HCT116 (cell line): Measurements from ENCODE around the gene ZFX.

Experiments used
- ATF3 ChIP-seq: IDR thresholded peaks from 2 replicates; pipeline ENCODE4 v1.6.1; 2012
- CEBPB ChIP-seq: IDR thresholded peaks from 2 replicates; pipeline ENCODE4 v1.6.1; 2012; ENCODE audit warnings: low read depth
- EGR1 ChIP-seq: IDR thresholded peaks from 2 replicates; pipeline ENCODE4 v1.6.1; 2012; ENCODE audit warnings: low read depth
- EZH2 ChIP-seq: fragments of 200-600 bp; sonication (generic); IDR thresholded peaks from 2 replicates; pipeline ENCODE4 v1.6.1; 2017; ENCODE audit warnings: antibody characterized with exemption, mixed run types
- EZH2phosphoT487 ChIP-seq: fragments of 200-600 bp; IDR thresholded peaks from 2 replicates; pipeline ENCODE4 v1.6.1; 2018; ENCODE audit warnings: antibody characterized with exemption, borderline replicate concordance
- JUND ChIP-seq: IDR thresholded peaks from 2 replicates; pipeline ENCODE4 v1.6.1; 2012
- POLR2A ChIP-seq: IDR thresholded peaks from 2 replicates; pipeline ENCODE4 v1.7.0; 2011; ENCODE audit warnings: borderline replicate concordance; ENCODE audit not compliant: insufficient read depth, insufficient read length; ENCODE audit errors: extremely low read depth
- POLR2AphosphoS5 ChIP-seq: IDR thresholded peaks from 2 replicates; pipeline ENCODE4 v1.6.1; 2011; ENCODE audit warnings: mild to moderate bottlenecking, low read depth, low read length, moderate library complexity
- RAD21 ChIP-seq: IDR thresholded peaks from 2 replicates; pipeline ENCODE4 v1.6.1; 2012; ENCODE audit warnings: low read depth, mild to moderate bottlenecking
- SRF ChIP-seq: IDR thresholded peaks from 2 replicates; pipeline ENCODE4 v1.6.1; 2012; ENCODE audit warnings: low read depth
- ZBTB33 ChIP-seq: IDR thresholded peaks from 2 replicates; pipeline ENCODE4 v1.6.1; 2011; ENCODE audit warnings: mild to moderate bottlenecking, low read length, moderate library complexity; ENCODE audit not compliant: insufficient replicate concordance; ENCODE audit errors: extremely low read depth
- ZFX ChIP-seq: fragments of 450-650 bp; IDR thresholded peaks from 2 replicates; pipeline ENCODE4 v1.6.1; 2017
- TF ChIP-seq, protein P1 (sequence below), 3 experiments: fragments of 200-600 bp in 1 of 3; sonication (generic) in 1 of 3; IDR thresholded peaks in 2 of 3; conservative IDR thresholded peaks in 1 of 3; 2 replicates each; pipeline ENCODE4 v1.5.1; 2012 to 2017; ENCODE audit warnings: low read depth in 2 of 3, low read length in 2 of 3, antibody characterized with exemption in 1 of 3, borderline replicate concordance in 1 of 3, control low read depth in 1 of 3, mild to moderate bottlenecking in 1 of 3, mixed read lengths in 1 of 3, mixed run types in 1 of 3, moderate library complexity in 1 of 3; ENCODE audit not compliant: insufficient read depth in 1 of 3

GRCh38 chrX:24241822-24242648 lies 92.5 kb downstream of the ZFX start:
- TF ChIP-seq POLR2AphosphoS5 (no peak), ZBTB33 (no peak), POLR2A (no peak), CEBPB (no peak), JUND (no peak), EZH2phosphoT487 (no peak), RAD21 (peak; percentile 63), ZFX (no peak), ATF3 (no peak), EZH2 (no peak), EGR1 (no peak), SRF (no peak)
- TF ChIP-seq, protein P1, sequence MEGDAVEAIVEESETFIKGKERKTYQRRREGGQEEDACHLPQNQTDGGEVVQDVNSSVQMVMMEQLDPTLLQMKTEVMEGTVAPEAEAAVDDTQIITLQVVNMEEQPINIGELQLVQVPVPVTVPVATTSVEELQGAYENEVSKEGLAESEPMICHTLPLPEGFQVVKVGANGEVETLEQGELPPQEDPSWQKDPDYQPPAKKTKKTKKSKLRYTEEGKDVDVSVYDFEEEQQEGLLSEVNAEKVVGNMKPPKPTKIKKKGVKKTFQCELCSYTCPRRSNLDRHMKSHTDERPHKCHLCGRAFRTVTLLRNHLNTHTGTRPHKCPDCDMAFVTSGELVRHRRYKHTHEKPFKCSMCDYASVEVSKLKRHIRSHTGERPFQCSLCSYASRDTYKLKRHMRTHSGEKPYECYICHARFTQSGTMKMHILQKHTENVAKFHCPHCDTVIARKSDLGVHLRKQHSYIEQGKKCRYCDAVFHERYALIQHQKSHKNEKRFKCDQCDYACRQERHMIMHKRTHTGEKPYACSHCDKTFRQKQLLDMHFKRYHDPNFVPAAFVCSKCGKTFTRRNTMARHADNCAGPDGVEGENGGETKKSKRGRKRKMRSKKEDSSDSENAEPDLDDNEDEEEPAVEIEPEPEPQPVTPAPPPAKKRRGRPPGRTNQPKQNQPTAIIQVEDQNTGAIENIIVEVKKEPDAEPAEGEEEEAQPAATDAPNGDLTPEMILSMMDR (IDR thresholded peaks at IDR 0.05 in 2 of 3, conservative IDR thresholded peaks at IDR 0.05 in 1 of 3; ENCODE audit: borderline replicate concordance in 1 of 3, insufficient read depth in 1 of 3, low read depth in 2 of 3, low read length in 2 of 3): peak; percentile 19 to 50 (median 48); a peak in 4 of 6 replicates
